ENCODE data around the gene HS3ST5. TPM values are rescaled to one million over a fixed set of nuclear protein-coding genes. Genes with fewer than 3 reads are reported as not detected.

HS3ST5 gene
- total RNA-seq, 1 experiment from 2014 or later = 14.4 TPM

DNA sequence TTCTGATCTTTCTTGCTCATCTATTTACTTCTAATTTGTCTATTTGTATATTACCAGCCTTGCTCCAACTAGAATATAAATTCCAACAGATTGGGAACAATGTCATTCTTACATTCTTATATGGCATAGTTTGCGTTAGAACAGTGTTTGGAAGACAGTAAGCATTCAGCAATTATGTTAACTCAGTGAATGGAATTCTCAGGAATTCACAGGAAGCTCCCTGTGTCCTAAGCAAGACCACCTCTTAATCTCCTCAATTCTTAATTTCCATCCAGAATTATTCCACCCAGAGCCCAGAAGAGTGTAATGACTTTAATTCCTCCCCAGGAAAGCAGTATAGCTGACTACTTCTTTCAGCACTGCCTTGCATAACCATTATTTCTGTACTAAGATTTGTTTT, 18.2 kb upstream of the HS3ST5 start:
- Histone ChIP-seq H3T11ph (ENCODE audit: low read length) (no peak overlapping the region), H3K27me3 (ENCODE audit: insufficient read depth, low read length) (no peaks in the 10 kb centered on the region), H4K8ac (replicated peaks; ENCODE audit: insufficient read length, low read depth, low read length) (no peak overlapping the region), H3K18ac (ENCODE audit: insufficient read length, low read depth, low read length) (no peak overlapping the region), H3K79me2 (ENCODE audit: insufficient read depth, low read length) (no peaks in the 10 kb centered on the region), H3K23ac (ENCODE audit: insufficient read length, low read depth, low read length) (no peak overlapping the region), H2AFZ (ENCODE audit: low read length) (no peak overlapping the region), H2AK5ac (ENCODE audit: insufficient read length, low read length) (no peak overlapping the region), H2BK5ac (ENCODE audit: insufficient read length, low read length) (no peak overlapping the region), H4K91ac (ENCODE audit: insufficient read length, low read depth, low read length) (no peak overlapping the region), H3K4me1 (ENCODE audit: insufficient read depth, low read length) (peaks cover 9% of the 10 kb centered on the region; the same call in 1 of the 2 replicates), H3K4ac (ENCODE audit: low read depth, low read length) (no peak overlapping the region), H2BK12ac (ENCODE audit: insufficient read length, low read depth, low read length) (no peak overlapping the region), H2BK20ac (ENCODE audit: low read depth, low read length, poor library complexity, severe bottlenecking) (no peak overlapping the region), H3K9me3 (ENCODE audit: control insufficient read depth, low read depth, low read length) (no peaks in the 10 kb centered on the region), H3K14ac (ENCODE audit: insufficient read depth, low read length) (no peak overlapping the region), H3K9ac (ENCODE audit: extremely low read depth, insufficient read length, low read length) (no peak overlapping the region), H4K20me1 (ENCODE audit: control insufficient read depth, insufficient read depth, insufficient read length) (no peaks in the 10 kb centered on the region), H3K23me2 (ENCODE audit: insufficient read length, low read depth, low read length, poor library complexity, severe bottlenecking) (no peaks in the 10 kb centered on the region), H3K27ac (ENCODE audit: insufficient read length, low read depth, low read length) (no peak overlapping the region), H3K79me1 (ENCODE audit: insufficient read depth, low read depth, low read length, poor library complexity, severe bottlenecking) (no peaks in the 10 kb centered on the region), H4K5ac (ENCODE audit: insufficient read length, low read depth, low read length) (no peak overlapping the region), H2BK15ac (ENCODE audit: low read depth, low read length) (no peak overlapping the region), H2BK120ac (ENCODE audit: low read depth, low read length, poor library complexity, severe bottlenecking) (no peak overlapping the region), H3K56ac (ENCODE audit: insufficient read length, low read depth, low read length) (no peak overlapping the region), H3K4me2 (ENCODE audit: insufficient read depth, insufficient read length, low read length) (peak overlapping the region; percentile 7)
- no peaks in the 10 kb centered on the region for H3K9me3 Mint-ChIP-seq
- no peak for DNase-seq
- TF ChIP-seq CTCF (conservative IDR thresholded peaks at IDR 0.05) = no peak
- peak overlapping the region; percentile 3 to 88 (median 83); a peak in 4 of 7 replicates for H3K27ac Mint-ChIP-seq
- no CpG with 5 or more reads among the region's 1 CpG for WGBS (ENCODE audit: extremely low coverage, insufficient read length, low lambda C conversion rate)
- peaks cover 0 to 4% (median 0%) of the 10 kb centered on the region in 3 experiments; a peak in 2 of 7 replicates for H3K36me3 Mint-ChIP-seq (ENCODE audit: insufficient read depth in 1 of 3, low read depth in 3 of 3)
- no peaks in the 10 kb centered on the region for H3K27me3 Mint-ChIP-seq (ENCODE audit: low read depth)
- no peak overlapping the region for H3K4me3 Mint-ChIP-seq
- peaks cover 57 to 58% of the 10 kb centered on the region in 2 experiments for H3K4me1 Mint-ChIP-seq
